ENCODE results near the gene SLC25A25. TPM values are rescaled to one million over a fixed set of nuclear protein-coding genes. Genes with fewer than 3 reads are reported as not detected.

Gene SLC25A25
- total RNA-seq, 1 donor from 2014 or later: 25.8 TPM

Other genes with a start within 250 kb of the SLC25A25 start
- gene ENG, start 213.6 kb upstream of the SLC25A25 start, total RNA-seq: 30.0 and 91.3 TPM in 2 replicates
- 20.4 and 23.0 TPM in 2 replicates for gene AK1, start 190.6 kb upstream of the SLC25A25 start, total RNA-seq
- gene ST6GALNAC6, start 168.6 kb upstream of the SLC25A25 start, total RNA-seq: 23.4 and 35.7 TPM in 2 replicates
- gene ST6GALNAC4, start 151.2 kb upstream of the SLC25A25 start, total RNA-seq: 27.3 and 32.2 TPM in 2 replicates
- 0.39 and 1.0 TPM in 2 replicates for gene PIP5KL1, start 137.5 kb upstream of the SLC25A25 start, total RNA-seq
- gene DPM2, start 130.4 kb upstream of the SLC25A25 start, total RNA-seq: 8.9 and 17.7 TPM in 2 replicates
- gene EEIG1, start 87.2 kb upstream of the SLC25A25 start, total RNA-seq: 15.0 and 60.1 TPM in 2 replicates
- 9.1 and 10.2 TPM in 2 replicates for gene NAIF1, start 912 bp upstream of the SLC25A25 start, total RNA-seq
- gene PTGES2, start 59.5 kb downstream of the SLC25A25 start, total RNA-seq: 67.3 and 73.2 TPM in 2 replicates
- gene LCN2, start 81.2 kb downstream of the SLC25A25 start, total RNA-seq: not detected in 2 replicates
- gene BBLN, start 92.0 kb downstream of the SLC25A25 start, total RNA-seq: 26.3 and 62.5 TPM in 2 replicates
- 11.7 and 18.3 TPM in 2 replicates for gene CIZ1, start 123.3 kb downstream of the SLC25A25 start, total RNA-seq
- 0.13 and 0.38 TPM in 2 replicates for gene DNM1, start 135.1 kb downstream of the SLC25A25 start, total RNA-seq
- gene GOLGA2, start 207.8 kb downstream of the SLC25A25 start, total RNA-seq: 34.7 and 40.7 TPM in 2 replicates
- 15.8 and 16.4 TPM in 2 replicates for gene SWI5, start 208.0 kb downstream of the SLC25A25 start, total RNA-seq